OCI-LY1 (cell line): ENCODE results near the gene TUT7.

Experiments
- H2AFZ ChIP-seq: fragments of 200-600 bp; sonication (generic), shearing (Covaris generic); 2 replicates; pipeline ENCODE4 v1.6.0; 2014; ENCODE audit warnings: antibody characterized with exemption, mild to moderate bottlenecking, low read length
- H3F3A ChIP-seq: fragments of 200-600 bp; sonication (generic), shearing (Covaris generic); 2 replicates; pipeline ENCODE4 v1.6.0; 2014; ENCODE audit warnings: mild to moderate bottlenecking, antibody characterized with exemption, low read length, moderate library complexity; ENCODE audit not compliant: insufficient read depth
- H3K27ac ChIP-seq: fragments of 200-600 bp; sonication (generic); 2 replicates; pipeline ENCODE4 v1.5.1; 2014; ENCODE audit warnings: low read length, mixed run types, mild to moderate bottlenecking, low read depth; ENCODE audit not compliant: poor library complexity, severe bottlenecking
- H3K27me3 ChIP-seq: fragments of 200-600 bp; sonication (generic); 2 replicates; pipeline ENCODE4 v1.6.0; 2014; ENCODE audit warnings: antibody characterized with exemption, mild to moderate bottlenecking, low read length, moderate library complexity; ENCODE audit not compliant: insufficient read depth
- H3K36me3 ChIP-seq: fragments of 200-600 bp; sonication (generic); 2 replicates; pipeline ENCODE4 v1.6.1; 2014; ENCODE audit warnings: mild to moderate bottlenecking, antibody characterized with exemption, low read length, moderate library complexity, mixed read lengths; ENCODE audit not compliant: insufficient read depth
- H3K4me1 ChIP-seq: fragments of 200-600 bp; sonication (generic); 2 replicates; pipeline ENCODE4 v1.5.1; 2014; ENCODE audit warnings: mild to moderate bottlenecking, low read length, moderate library complexity; ENCODE audit not compliant: insufficient read depth, severe bottlenecking
- H3K4me2 ChIP-seq: fragments of 200-600 bp; sonication (generic), shearing (Covaris generic); 2 replicates; pipeline ENCODE4 v1.6.1; 2014; ENCODE audit warnings: low read length
- H3K4me3 ChIP-seq: fragments of 200-600 bp; sonication (generic); 2 replicates; pipeline ENCODE4 v1.5.1; 2014; ENCODE audit warnings: low read length, low read depth, mild to moderate bottlenecking, mixed read lengths; ENCODE audit not compliant: poor library complexity, severe bottlenecking
- H3K79me2 ChIP-seq: fragments of 200-600 bp; shearing (Covaris generic); 2 replicates; pipeline ENCODE4 v1.6.1; 2016; ENCODE audit warnings: mixed run types, low read length, mixed read lengths; ENCODE audit not compliant: insufficient read depth
- H3K9ac ChIP-seq: fragments of 200-600 bp; sonication (generic), shearing (Covaris generic); 2 replicates; pipeline ENCODE4 v1.6.1; 2014; ENCODE audit warnings: mild to moderate bottlenecking, low read length, mixed read lengths
- H3K9me2 ChIP-seq: fragments of 200-600 bp; sonication (generic), shearing (Covaris generic); 2 replicates; pipeline ENCODE4 v1.6.1; 2014; ENCODE audit warnings: low read depth, mild to moderate bottlenecking, low read length, mixed read lengths
- H3K9me3 ChIP-seq: fragments of 200-600 bp; shearing (Covaris generic); 2 replicates; pipeline ENCODE4 v1.6.1; 2014; ENCODE audit warnings: low read length, mixed read lengths
- H4K20me1 ChIP-seq: fragments of 200-600 bp; sonication (generic), shearing (Covaris generic); 2 replicates; pipeline ENCODE4 v1.6.0; 2016; ENCODE audit warnings: mild to moderate bottlenecking, low read length; ENCODE audit not compliant: insufficient read depth
- CTCF ChIP-seq: fragments of 200-600 bp; sonication (generic), shearing (Covaris generic); IDR thresholded peaks from 2 replicates; pipeline ENCODE4 v1.5.1; 2017; ENCODE audit warnings: mild to moderate bottlenecking, antibody characterized with exemption, low read length, moderate library complexity, mixed read lengths
- EZH2 ChIP-seq: fragments of 200-600 bp; sonication (generic), shearing (Covaris generic); IDR thresholded peaks from 2 replicates; pipeline ENCODE4 v1.8.0; 2017; ENCODE audit warnings: borderline replicate concordance, mixed run types, mild to moderate bottlenecking, antibody characterized with exemption, low read length, moderate library complexity, mixed read lengths

TUT7 gene

GRCh38 chr9:86263876-86264275 lies 90.3 kb downstream of the TUT7 start:
- H3K4me3 ChIP-seq, result no peak overlapping the region
- no peak overlapping the region for H3K27ac ChIP-seq
- H3K4me1 ChIP-seq, result no peaks in the 10 kb centered on the region
- H3K79me2 ChIP-seq, result no peaks in the 10 kb centered on the region
- H3K9me2 ChIP-seq, result no peaks in the 10 kb centered on the region
- no peak overlapping the region for H2AFZ ChIP-seq
- H3K4me2 ChIP-seq, result no peak overlapping the region
- no peak for TF ChIP-seq CTCF
- no peak for TF ChIP-seq EZH2
- H3K27me3 ChIP-seq, result no peaks in the 10 kb centered on the region
- H4K20me1 ChIP-seq, result no peaks in the 10 kb centered on the region
- H3F3A ChIP-seq, result no peaks in the 10 kb centered on the region
- H3K36me3 ChIP-seq, result peaks cover 46% of the 10 kb centered on the region
- no peak overlapping the region for H3K9ac ChIP-seq
- H3K9me3 ChIP-seq, result no peaks in the 10 kb centered on the region

GRCh38 chr9:86262492-86262891 lies 91.7 kb downstream of the TUT7 start:
- Histone ChIP-seq H2AFZ (no peak overlapping the region), H3K4me3 (no peak overlapping the region)

GRCh38 chr9:86259557-86259956 lies 94.7 kb downstream of the TUT7 start, which contains the start of gene C9orf153:
TSS of gene C9orf153 (minus strand) at chr9:86259657. CDS start at chr9:86229603, 30,054 bp downstream.
- Histone ChIP-seq H2AFZ (no peak within 1 kb of the TSS), H3K36me3 (peaks cover 22% of the 10 kb centered on the region; the same call in 1 of the 2 replicates), H3K4me2 (no peak within 1 kb of the TSS)

More at GRCh38 chr9:86262492-86262891, 91.7 kb downstream of the TUT7 start:
- no peaks in the 10 kb centered on the region for H3K9me2 ChIP-seq
- H3K9me3 ChIP-seq, result no peaks in the 10 kb centered on the region
- no peaks in the 10 kb centered on the region for H3F3A ChIP-seq
- peaks cover 40% of the 10 kb centered on the region for H3K36me3 ChIP-seq
- H3K27ac ChIP-seq, result no peak overlapping the region
- H3K27me3 ChIP-seq, result no peaks in the 10 kb centered on the region
- no peaks in the 10 kb centered on the region for H3K4me1 ChIP-seq
- H3K4me2 ChIP-seq, result no peak overlapping the region
- no peaks in the 10 kb centered on the region for H4K20me1 ChIP-seq
- TF ChIP-seq CTCF (no peak), EZH2 (no peak)
- H3K9ac ChIP-seq, result no peak overlapping the region
- H3K79me2 ChIP-seq, result no peaks in the 10 kb centered on the region

More at GRCh38 chr9:86259557-86259956, 94.7 kb downstream of the TUT7 start, which contains the start of gene C9orf153:
- Histone ChIP-seq H3K27me3 (no peaks in the 10 kb centered on the region), H3K9me2 (no peaks in the 10 kb centered on the region), H3K4me1 (no peaks in the 10 kb centered on the region), H3K9me3 (no peaks in the 10 kb centered on the region), H3K9ac (no peak within 1 kb of the TSS), H3F3A (no peaks in the 10 kb centered on the region), H3K27ac (no peak within 1 kb of the TSS), H3K79me2 (no peaks in the 10 kb centered on the region), H3K4me3 (no peak within 1 kb of the TSS), H4K20me1 (no peaks in the 10 kb centered on the region)
- TF ChIP-seq CTCF, result no peak
